Epithelial cell of prostate (primary cell): ENCODE results near the gene WDR17.
"Not testable (repeated sequence)": the region's sequence is repeated elsewhere in the genome, so short reads cannot be mapped to it uniquely, and the experiment has no call there.

Experiments used
- DNase-seq: peaks from one replicate; pipeline ENCODE4 v3.0.0-alpha.2; 2011; ENCODE audit warnings: low read depth, low spot score
- H3K27ac ChIP-seq: fragments of 450-650 bp; 2 replicates; pipeline ENCODE4 v1.5.1; 2017; ENCODE audit warnings: mild to moderate bottlenecking

The WDR17 gene

DNA sequence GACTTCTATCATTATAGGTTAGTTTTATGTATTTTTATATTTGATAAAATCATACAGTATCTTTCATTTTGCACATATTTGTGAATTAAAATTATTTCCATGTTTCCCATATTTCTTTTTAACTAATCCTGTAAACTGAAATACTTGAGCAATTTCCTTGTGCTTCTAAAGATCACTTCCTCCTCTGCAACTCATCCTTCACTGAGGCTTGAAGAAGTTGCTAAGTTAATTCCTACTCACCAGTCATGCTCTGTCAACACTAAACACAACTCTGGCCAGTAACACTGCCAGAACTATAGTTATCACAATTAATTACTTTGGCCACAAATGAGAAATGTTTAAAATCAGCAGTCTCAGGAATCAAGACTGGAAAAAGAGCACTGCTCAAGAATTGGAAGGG lies 123.0 kb downstream of the WDR17 start:
- peak overlapping the region; percentile 75 for H3K27ac ChIP-seq
- no peak for DNase-seq

DNA sequence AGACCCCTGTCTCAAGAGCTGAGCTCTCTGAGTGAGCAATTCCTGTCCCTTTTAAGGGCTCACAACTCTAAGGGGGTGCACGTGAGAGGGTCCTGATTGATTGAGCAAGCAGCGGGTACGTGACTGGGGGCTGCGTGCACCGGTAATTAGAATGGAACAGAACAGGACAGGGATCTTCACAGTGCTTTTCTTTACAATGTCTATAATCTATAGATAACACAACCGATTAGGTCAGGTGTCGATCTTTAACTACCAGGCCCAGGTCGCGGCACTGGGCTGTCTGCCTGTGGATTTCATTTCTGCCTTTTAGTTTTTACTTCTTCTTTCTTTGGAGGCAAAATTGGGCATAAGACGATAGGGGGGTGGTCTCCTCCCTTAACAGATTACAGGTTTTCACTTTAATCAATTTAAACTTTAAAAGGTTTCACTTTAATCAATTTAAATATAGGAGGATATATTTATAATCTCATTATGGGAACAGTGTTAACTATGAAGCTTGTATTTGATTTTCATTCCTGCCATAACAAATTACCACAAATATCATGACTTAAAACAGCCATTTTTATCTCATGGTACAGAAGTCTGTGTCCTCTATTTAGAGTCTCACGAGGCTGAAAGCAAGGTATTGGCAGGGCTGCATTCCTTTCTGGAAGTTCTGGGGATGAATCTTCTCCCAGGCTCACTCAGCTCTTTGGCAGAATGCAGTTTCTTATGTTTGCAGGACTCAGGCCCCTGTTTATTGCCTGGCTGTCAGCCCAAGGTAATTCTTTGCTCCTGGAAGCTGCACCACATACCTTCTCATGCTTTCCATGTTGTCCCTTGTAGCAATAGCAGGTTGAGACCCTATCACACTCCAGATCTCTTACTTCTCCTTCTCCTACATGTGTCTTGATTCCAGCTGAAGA lies 124.5 kb downstream of the WDR17 start:
- no peak for DNase-seq
- no peak overlapping the region for H3K27ac ChIP-seq

DNA sequence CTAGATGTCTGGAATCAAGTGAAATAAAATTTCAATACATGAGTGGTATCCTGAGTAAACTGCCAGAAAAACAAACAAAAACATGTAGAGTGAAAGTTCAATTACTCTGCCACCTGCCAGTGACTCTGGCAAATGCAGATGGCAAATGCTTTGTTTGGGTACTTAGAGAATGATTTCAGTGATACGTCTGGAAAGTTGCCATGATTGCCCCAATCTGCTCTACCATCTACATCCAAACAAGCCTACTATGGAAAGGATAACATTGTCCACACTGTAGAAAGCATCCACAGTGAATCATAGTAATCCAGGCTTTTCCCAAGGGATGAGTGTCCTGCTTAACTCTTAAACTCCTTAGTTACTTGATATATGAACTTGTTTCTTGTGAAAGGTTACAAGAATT lies 126.3 kb downstream of the WDR17 start:
- H3K27ac ChIP-seq = peak overlapping the region; percentile 98
- no peak for DNase-seq

DNA sequence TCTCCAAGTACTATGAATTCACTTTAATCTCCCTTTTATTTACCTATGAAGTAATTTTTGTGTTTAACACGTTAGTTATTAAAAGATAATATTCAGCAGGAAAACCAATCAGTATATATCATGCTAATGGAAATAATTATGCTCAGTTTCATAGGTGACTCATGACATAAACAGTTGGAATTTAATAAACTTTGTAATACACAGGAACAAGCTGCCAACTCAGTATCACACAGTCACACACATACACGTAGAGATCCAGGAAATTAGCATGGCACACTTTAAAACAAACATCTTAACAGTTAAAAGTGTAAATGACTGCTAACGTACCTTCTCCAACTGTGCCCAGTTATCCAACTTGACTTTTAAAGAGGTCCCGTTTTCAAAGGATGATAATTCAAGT lies 127.5 kb downstream of the WDR17 start:
- peak; percentile 53 for DNase-seq

DNA sequence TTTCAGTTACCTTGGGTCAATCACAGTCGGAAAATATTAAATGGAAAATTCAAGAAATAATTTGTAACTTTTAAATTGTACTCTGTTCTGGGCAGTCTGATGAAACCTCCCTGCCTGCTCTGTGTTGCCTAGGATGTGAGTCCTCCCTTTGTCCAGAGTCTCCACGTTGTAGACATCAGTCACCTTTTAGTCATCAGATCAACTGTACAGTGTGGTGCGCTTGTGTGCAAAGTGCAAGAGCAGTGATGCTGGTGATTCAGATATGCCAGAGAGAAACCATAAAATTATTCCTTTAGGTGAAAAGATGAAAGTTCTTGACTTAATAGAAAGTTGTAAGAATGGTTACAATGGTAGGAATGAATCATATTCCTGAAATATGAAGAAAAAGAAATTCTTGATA lies 128.3 kb downstream of the WDR17 start:
- peak; percentile 84 for DNase-seq
- H3K27ac ChIP-seq = peak overlapping the region; percentile 98

More for the DNA sequence above, 127.5 kb downstream of the WDR17 start:
- peak overlapping the region; percentile 98 for H3K27ac ChIP-seq

DNA sequence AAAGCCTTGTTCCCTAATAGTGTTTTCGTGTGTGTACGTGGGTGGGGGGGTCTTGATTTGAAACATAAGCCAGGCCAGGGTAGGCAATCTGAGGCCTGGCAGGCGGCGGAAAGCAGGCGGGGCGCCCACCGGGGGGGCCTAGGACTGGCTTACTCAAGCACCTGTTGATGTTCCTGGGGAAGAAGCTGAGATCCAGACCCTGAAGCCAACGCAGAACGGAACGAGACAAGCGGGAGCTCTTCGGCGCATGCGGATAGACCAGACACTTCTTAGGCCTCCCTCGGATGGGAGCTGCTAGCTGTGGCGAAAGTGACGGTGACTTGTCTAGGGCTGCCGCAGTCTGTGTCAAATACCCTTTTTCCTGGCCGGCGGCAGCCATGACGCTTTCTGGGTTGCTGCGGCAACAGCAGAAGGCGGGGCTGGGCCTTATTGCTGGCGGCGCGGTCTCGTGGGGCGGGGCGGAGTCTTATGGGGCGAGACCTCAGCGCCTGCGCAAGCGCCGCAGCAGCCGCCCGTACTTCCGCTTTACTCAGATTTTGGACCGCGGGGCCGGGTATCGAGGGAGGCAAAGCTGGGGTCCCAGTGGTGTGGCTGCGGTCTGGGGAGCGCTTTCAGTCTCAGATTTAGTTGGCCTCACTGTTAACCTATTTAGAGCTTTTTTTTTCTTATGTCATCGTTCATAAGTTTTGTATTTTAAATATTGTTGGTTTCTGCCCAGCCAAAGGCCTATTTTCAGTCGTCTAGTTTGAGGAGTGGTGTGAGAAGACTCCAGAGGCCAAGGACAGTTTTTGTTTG lies 129.7 kb downstream of the WDR17 start, which contains the start of gene SPATA4:
TSS of gene SPATA4 (minus strand) at position 402 of the 795 bp plus-strand sequence. CDS start at position 379, 23 bp downstream.
- H3K27ac ChIP-seq = peak within 1 kb of the TSS; percentile 98
- DNase-seq = peak; percentile 61

DNA sequence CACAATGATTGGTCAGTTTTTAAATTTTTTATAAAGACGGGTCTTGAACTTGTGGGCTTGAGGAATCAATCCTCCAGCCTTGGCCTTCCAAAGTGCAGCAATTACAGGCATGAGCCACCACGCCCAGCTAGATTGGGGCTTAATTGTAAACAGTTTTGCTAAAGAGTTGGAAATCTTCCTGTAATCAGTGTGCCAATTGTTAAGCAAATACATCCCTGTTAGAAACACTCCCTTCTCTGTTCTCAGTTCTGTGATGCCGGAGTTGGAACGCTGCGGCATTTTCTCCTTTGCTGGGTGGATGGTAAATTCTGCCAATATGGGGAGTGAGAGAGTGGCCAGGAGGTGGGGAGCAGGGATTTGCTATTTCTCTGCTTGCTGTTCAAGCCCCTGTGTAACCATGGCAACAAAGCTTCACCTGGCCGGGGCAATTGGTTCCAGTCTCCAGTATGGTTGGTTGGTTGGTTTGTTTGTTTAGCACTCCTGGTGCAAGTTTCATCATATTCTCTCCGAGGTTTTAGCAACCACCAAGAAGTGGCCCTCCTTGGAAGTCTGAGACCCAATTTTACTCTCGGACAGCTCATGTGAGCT lies 132.8 kb downstream of the WDR17 start:
- H3K27ac ChIP-seq = no peak overlapping the region
- DNase-seq = no peak

DNA sequence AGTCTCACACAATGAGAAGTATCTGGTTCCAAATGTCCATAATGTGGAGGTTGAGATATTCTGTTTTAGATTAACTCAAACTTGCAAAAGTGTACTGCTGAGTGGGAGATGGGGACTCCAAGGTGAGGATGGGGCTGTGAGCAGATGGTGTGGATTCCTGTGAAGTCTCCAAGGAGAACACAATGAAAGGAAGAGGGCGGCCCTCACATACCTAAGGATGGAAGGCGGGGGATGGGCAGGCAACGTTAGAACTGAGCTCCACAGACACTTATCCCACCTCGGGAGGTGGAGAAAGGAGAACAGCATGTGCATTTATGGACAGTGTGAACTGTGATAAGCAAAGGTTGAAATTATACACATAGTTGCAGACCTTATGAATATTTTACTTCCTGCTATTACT lies 139.7 kb downstream of the WDR17 start:
- no peak for DNase-seq

DNA sequence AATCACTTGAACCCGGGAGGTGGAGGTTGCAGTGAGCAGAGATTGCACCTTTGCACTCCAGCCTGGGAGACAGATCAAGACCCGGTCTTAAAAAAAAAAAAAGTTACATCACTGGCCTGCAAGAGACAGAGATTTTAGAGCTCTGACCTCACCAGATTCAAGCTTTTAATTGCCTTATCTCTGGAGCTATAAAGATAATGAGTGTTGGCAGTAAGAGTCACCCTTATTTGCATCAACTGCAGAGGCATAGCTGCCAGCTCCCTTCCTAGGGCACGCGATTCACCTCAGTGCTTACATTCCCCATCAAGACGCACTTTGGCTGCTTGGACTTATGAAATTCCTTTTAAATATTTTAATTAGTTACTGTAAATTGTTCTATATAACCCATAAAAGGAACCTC lies 142.2 kb downstream of the WDR17 start:
- H3K27ac ChIP-seq = no peak overlapping the region

More for the DNA sequence above, 139.7 kb downstream of the WDR17 start:
- no peak overlapping the region for H3K27ac ChIP-seq

DNA sequence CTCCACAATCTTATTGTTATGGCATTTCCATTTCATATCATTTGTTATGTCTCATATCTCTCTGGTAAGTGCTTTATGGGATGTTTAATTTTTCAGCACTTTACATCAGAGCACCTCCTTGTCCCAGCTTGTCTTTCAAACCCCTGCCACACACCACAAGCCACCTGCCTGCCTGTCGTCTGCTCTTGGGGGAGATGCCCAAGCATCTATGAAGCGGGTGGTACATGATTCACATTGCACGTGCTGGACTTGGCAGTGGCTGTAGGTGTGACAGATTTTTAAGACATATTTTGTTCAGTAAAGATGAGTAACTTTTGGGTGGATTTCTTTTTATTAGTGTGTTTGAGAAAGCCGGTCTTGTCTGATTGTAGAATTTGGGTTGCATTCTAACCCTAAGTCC lies 143.9 kb downstream of the WDR17 start:
- no peak for DNase-seq
- no peak overlapping the region for H3K27ac ChIP-seq

More for the DNA sequence above, 142.2 kb downstream of the WDR17 start:
- no peak for DNase-seq

DNA sequence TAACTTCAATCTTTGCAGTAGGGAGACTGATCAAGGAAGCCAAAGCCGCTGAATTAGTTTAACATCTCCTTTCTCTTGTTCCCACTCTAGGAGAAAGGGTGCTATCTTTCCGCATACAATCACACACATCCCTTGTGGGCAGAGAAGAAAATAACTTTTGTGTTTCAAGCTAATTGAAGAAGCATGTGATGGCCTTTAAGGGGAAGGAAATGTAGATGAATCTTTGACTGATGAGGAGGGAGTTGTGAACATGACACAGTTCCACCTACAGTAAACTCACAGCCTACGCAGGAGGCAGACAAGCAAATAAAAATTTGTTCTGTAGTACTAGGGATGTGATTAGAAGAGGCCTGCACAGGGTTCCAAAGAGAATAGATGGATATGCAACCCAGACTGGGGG lies 144.5 kb downstream of the WDR17 start:
- DNase-seq = no peak
- H3K27ac ChIP-seq = no peak overlapping the region

DNA sequence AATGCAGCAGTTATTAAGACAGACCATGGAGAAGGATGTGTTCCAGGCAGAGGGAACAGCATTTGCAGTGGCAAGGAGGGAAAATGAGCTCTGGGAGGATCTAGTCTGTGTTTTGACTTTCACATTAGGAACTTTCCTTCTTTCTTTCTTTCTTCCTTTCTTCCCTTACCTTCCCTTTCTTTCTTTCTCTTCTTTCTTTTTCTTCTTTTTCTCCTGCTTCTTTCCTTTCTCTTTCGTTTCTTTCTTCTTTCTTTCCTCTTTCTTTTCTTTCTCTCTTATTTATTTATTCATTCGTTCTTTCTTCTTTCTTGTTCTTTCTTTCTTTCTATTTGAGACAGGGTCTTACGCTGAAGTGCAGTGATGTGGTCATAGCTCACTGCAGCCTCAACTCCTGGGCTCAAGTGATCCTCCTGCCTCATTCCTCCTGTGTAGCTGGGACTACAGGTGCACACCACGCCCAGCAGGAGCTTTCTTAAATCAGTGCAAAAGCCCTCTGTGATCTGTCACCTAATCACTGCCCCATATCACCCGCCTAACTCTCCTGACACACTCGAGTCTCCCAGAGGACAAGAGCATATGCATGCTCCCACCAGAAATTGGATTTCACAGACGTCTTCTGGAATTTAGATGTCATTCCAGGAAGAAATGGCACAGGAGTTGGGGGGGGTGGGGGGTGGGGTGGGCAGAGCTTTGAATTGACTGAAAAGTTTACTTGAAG lies 145.1 kb downstream of the WDR17 start:
- DNase-seq = no peak
- no peak overlapping the region for H3K27ac ChIP-seq

DNA sequence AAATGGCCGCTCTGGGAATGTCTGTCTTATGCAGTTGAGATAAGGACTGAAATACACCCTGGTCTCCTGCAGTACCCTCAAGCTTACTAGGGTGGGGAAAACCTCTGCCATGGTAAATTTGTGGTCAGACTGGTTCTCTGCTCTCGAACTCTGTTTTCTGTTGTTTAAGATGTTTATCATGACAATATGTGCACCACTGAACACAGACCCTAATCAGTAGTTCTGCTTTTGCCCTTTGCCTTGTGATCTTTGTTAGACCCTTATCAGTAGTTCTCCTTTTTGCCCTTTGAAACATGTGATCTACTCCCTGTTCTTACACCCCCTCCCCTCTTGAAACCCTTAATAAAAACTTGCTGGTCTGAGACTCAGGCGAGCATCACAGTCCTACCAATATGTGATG lies 146.7 kb downstream of the WDR17 start:
- not testable (repeated sequence) for DNase-seq

DNA sequence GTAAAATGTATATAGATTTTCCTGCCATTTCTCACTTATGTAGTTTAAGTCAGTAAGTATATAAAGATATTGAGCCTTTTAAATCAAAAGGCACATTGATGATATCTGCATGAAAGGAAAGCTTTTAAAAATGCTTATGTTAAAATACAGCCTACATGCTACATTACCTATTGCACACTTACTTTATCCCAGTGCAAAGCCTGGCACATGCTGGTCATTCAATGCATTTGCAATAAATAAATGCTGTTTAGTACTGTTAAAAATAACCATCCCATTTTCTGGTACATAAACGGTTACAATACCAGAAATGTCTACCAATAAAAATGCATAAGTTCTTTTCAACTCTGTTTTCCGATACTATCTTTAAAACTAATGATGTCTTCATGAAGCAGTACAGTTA lies 151.9 kb downstream of the WDR17 start:
- H3K27ac ChIP-seq = no peak overlapping the region
- no peak for DNase-seq

More for the DNA sequence above, 146.7 kb downstream of the WDR17 start:
- H3K27ac ChIP-seq = not testable (repeated sequence)

DNA sequence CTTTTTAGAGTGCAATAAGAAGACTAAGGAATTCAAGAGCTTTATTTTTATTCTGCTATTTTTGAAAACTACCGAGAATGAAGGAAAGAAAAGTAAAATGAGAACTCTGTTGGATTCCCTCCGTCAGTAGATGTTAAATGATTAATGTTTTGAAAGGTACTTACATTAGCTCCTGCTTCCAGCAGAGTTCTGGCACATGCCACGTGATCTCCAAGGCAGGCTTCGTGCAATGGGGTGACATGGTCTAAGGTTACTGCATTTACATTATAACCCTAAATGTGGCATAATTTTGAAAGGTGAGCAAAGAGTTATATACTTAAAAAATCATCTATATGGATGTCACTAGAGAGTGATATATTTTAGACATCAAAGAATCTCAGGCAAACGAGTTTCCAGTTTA lies 156.5 kb downstream of the WDR17 start:
- no peak overlapping the region for H3K27ac ChIP-seq
- no peak for DNase-seq

DNA sequence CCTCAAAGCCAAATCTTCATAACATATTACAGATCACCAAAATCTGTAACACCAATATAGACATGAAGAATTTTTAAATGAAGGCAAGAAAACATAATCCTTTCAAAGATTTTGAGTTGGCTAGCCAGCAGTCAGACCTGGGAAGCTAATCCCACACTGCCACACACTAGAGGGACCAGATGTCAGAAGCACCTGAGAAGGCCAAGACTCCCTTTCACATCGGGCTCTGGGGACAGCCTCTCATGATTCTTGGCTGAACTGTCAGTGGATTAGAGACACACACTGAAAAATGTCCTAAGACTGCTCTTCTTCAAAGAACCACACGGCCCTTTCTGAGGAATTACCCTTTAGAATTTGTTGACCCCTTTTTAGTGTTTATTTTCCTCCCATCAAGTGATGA lies 157.9 kb downstream of the WDR17 start:
- DNase-seq = no peak
- H3K27ac ChIP-seq = no peak overlapping the region

DNA sequence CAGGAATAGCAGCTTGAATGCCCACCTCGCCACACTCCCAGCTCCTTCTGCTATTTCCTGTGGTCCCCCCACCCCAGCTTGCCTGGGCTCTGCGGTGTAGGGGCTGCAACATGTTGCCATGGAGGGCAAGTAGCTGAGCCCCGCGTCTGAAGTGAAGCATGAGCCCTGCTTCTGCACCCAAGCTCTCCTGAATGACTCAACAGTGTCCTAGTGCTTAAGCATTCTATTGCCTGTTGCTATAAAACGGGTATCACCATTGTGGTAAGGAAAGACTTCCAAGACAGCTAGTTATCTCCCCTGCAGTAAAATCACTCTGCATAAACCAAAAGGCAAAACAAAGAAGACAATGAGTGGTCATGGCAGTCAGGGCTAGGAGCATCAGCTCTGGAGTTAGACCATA lies 161.1 kb downstream of the WDR17 start:
- no peak overlapping the region for H3K27ac ChIP-seq
- no peak for DNase-seq

DNA sequence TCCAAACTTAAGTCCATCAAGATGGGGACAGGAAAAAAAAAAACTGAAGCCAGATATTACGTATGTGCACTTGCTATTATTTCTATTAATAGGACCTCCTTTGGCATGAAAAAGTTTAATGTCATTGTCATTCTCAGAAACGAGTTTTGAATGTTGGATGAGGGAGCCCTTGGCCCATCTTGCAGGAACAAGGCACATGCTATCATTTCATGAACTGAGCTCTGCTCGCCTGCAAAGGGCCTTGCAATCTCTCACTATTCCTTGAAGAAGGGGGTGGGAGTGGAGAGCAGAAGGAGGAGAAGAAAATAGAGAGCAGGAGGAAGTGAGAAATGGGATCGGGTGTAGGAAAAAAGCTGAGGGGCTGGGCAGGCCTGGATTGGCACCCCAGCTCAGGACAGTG lies 164.0 kb downstream of the WDR17 start:
- no peak overlapping the region for H3K27ac ChIP-seq

More for the DNA sequence above, 164.0 kb downstream of the WDR17 start:
- no peak for DNase-seq
